Activated CD4-positive, alpha-beta T cell treated with anti-CD3 and anti-CD28 coated beads, Interleukin-2, Interleukin-6, amounts not matched to agents 100 ng/mL and 50 ng/mL, durations not matched to agents 16 hours and 8 hours (primary cell): ENCODE data around the gene PRKCQ.
"Not testable (repeated sequence)": the region's sequence is repeated elsewhere in the genome, so short reads cannot be mapped to it uniquely, and the experiment has no call there.

Experiments used
- DNase-seq: peaks from one replicate; pipeline ENCODE4 v3.0.0-alpha.2; 2020

The PRKCQ gene

DNA sequence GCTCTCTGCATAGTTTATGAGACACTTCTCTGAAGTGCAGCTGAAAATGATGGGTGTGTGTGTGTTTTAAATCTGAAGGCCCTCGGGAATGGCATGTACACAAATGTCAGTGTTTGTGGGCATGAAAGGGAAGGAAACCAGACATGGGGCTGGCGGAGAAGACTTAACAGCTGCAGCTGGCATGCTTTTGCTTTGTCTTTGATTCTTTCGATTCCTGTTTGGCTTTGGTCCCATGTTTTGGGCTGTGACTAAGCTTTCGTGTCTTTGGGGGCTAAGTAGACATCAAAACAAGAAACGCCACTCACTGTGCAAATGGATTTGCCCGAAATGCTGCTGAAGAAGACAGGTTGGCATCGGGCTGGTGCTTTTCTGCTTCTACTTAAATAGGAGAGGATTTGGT lies 198.0 kb downstream of the PRKCQ start:
- peak; percentile 23 for DNase-seq

DNA sequence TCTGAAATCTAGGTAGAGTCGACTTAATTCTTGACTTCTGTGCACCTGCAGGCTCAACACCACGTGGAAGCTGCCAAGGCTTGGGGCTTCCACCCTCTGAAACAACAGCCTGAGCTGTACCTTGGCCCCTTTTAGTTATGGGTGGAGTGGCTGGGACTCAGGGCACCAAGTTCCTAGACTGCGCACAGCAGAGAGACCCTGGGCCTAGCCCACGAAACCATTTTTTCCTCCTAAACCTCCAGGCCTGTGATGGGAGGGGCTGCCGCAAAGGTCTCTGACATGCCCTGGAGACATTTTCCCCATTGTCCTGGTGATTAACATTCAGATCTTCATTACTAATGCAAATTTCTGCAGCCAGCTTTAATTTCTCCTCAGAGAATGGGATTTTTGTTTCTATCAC lies 199.6 kb downstream of the PRKCQ start:
- DNase-seq, result not testable (repeated sequence)

DNA sequence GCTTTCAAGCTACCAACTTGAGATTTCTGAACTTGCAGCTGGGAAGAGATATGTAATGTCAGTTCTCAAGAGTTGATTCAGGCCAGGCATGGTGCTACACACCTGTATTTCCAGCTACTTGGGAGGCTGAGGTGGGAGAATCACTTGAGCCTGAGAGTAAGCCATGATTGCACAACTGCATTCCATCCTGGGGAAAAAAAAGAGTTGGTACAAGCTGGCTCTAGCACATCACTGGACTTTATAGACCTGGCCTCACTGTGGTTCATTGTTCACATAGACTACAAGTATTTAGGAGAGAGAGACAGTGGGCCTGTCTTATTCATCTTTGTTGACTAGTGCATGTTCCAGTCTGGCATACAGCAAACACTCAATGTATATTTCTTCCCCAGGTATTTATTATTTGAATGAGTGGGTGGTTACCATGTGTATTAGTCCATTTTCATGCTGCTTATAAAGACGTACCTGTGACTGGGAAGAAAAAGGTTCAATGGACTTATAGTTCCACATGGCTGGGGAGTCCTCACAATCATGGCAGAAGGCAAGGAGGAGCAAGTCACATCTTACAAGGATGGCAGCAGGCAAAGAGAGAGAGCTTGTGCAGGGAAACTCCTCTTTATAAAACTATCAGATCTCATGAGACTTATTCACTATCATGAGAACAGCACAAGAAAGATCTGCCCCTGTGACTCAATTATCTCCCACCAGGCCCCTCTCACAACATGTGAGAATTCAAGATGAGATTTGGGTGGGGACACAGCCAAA lies 200.9 kb downstream of the PRKCQ start:
- DNase-seq, result no peak
